ENCODE results near the gene TWNK.

GRCh38 chr10:101043363-101043707 lies 56.0 kb downstream of the TWNK start:
- TF ChIP-seq CTCF (IDR thresholded peaks at IDR 0.05; ENCODE audit: low read depth, low read length) (no peak), EZH2phosphoT487 (IDR thresholded peaks at IDR 0.05; ENCODE audit: low read depth) (no peak)

Data from OCI-LY3 (cell line).